ENCODE measurements around the gene SH3TC2. TPM values are rescaled to one million over a fixed set of nuclear protein-coding genes. Genes with fewer than 3 reads are reported as not detected.
"Not testable (repeated sequence)": the region's sequence is repeated elsewhere in the genome, so short reads cannot be mapped to it uniquely, and the experiment has no call there.

Gene SH3TC2
- total RNA-seq, 1 donor from 2014 or later: 0.25 TPM

GRCh38 chr5:149082271-149082670 is 19.4 kb upstream of the SH3TC2 start:
- TF ChIP-seq, protein P1, sequence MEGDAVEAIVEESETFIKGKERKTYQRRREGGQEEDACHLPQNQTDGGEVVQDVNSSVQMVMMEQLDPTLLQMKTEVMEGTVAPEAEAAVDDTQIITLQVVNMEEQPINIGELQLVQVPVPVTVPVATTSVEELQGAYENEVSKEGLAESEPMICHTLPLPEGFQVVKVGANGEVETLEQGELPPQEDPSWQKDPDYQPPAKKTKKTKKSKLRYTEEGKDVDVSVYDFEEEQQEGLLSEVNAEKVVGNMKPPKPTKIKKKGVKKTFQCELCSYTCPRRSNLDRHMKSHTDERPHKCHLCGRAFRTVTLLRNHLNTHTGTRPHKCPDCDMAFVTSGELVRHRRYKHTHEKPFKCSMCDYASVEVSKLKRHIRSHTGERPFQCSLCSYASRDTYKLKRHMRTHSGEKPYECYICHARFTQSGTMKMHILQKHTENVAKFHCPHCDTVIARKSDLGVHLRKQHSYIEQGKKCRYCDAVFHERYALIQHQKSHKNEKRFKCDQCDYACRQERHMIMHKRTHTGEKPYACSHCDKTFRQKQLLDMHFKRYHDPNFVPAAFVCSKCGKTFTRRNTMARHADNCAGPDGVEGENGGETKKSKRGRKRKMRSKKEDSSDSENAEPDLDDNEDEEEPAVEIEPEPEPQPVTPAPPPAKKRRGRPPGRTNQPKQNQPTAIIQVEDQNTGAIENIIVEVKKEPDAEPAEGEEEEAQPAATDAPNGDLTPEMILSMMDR (IDR thresholded peaks at IDR 0.05; ENCODE audit: partially characterized antibody, unreplicated experiment): no peak
- Mint-ChIP-seq H3K4me1 (ENCODE audit: low read depth, unreplicated experiment) (no peaks in the 10 kb centered on the region), H3K27me3 (ENCODE audit: unreplicated experiment) (peaks cover 1% of the 10 kb centered on the region), H3K4me3 (ENCODE audit: unreplicated experiment) (no peak overlapping the region), H3K27ac (ENCODE audit: unreplicated experiment) (no peak overlapping the region), H3K36me3 (ENCODE audit: unreplicated experiment) (peaks cover 8% of the 10 kb centered on the region), H3K9me3 (ENCODE audit: unreplicated experiment) (peaks cover 2% of the 10 kb centered on the region)
- no peak for DNase-seq

GRCh38 chr5:149080294-149080693 is 17.4 kb upstream of the SH3TC2 start:
- H3K9me3 Mint-ChIP-seq (ENCODE audit: unreplicated experiment): no peaks in the 10 kb centered on the region
- peaks cover 6% of the 10 kb centered on the region for H3K36me3 Mint-ChIP-seq (ENCODE audit: unreplicated experiment)
- no peak overlapping the region for H3K27ac Mint-ChIP-seq (ENCODE audit: unreplicated experiment)
- TF ChIP-seq, protein P1 (IDR thresholded peaks at IDR 0.05; ENCODE audit: partially characterized antibody, unreplicated experiment): no peak
- no peak overlapping the region for H3K4me3 Mint-ChIP-seq (ENCODE audit: unreplicated experiment)
- H3K27me3 Mint-ChIP-seq (ENCODE audit: unreplicated experiment): peaks cover 1% of the 10 kb centered on the region
- no peaks in the 10 kb centered on the region for H3K4me1 Mint-ChIP-seq (ENCODE audit: low read depth, unreplicated experiment)
- no peak for DNase-seq

GRCh38 chr5:149079883-149080282 is 17.0 kb upstream of the SH3TC2 start:
- no peaks in the 10 kb centered on the region for H3K9me3 Mint-ChIP-seq (ENCODE audit: unreplicated experiment)
- no peak overlapping the region for H3K4me3 Mint-ChIP-seq (ENCODE audit: unreplicated experiment)
- peaks cover 6% of the 10 kb centered on the region for H3K36me3 Mint-ChIP-seq (ENCODE audit: unreplicated experiment)
- H3K27ac Mint-ChIP-seq (ENCODE audit: unreplicated experiment): no peak overlapping the region
- no peaks in the 10 kb centered on the region for H3K4me1 Mint-ChIP-seq (ENCODE audit: low read depth, unreplicated experiment)
- peaks cover 1% of the 10 kb centered on the region for H3K27me3 Mint-ChIP-seq (ENCODE audit: unreplicated experiment)
- no peak for DNase-seq
- TF ChIP-seq, protein P1 (IDR thresholded peaks at IDR 0.05; ENCODE audit: partially characterized antibody, unreplicated experiment): no peak

DNA sequence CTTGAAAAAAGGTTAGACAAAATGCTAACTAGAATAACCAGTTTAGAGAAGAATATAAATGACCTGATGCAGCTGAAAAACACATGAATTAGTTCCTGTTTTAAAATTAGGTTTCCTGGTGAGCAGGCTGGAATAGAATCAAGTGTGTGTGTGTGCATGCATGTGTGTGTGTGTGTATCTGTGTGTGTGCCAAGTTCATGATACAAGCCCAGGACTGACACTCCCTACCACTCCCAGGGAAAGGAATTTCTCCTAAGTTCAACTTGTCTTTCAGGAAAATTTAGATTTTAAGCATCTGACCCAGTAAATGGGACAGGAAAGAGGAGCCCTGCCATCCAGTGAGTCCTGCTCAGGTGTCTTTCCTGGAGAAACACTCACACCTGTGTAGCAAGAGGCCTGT is 11.2 kb upstream of the SH3TC2 start:
- DNase-seq; H3K27me3 Mint-ChIP-seq (ENCODE audit: unreplicated experiment); H3K4me1 Mint-ChIP-seq (ENCODE audit: low read depth, unreplicated experiment); H3K4me3 Mint-ChIP-seq (ENCODE audit: unreplicated experiment); H3K9me3 Mint-ChIP-seq (ENCODE audit: unreplicated experiment); H3K27ac Mint-ChIP-seq (ENCODE audit: unreplicated experiment): not testable (repeated sequence)
- H3K36me3 Mint-ChIP-seq (ENCODE audit: unreplicated experiment): peaks cover 10% of the 10 kb centered on the region

GRCh38 chr5:149073213-149073612 is 10.4 kb upstream of the SH3TC2 start:
- no peaks in the 10 kb centered on the region for H3K27me3 Mint-ChIP-seq (ENCODE audit: unreplicated experiment)
- H3K4me3 Mint-ChIP-seq (ENCODE audit: unreplicated experiment): no peak overlapping the region

More at GRCh38 chr5:149073213-149073612, 10.4 kb upstream of the SH3TC2 start:
- no peak for DNase-seq
- Mint-ChIP-seq H3K36me3 (ENCODE audit: unreplicated experiment) (peaks cover 10% of the 10 kb centered on the region), H3K9me3 (ENCODE audit: unreplicated experiment) (peaks cover 2% of the 10 kb centered on the region), H3K4me1 (ENCODE audit: low read depth, unreplicated experiment) (peaks cover 2% of the 10 kb centered on the region), H3K27ac (ENCODE audit: unreplicated experiment) (no peak overlapping the region)
- TF ChIP-seq, protein P1 (IDR thresholded peaks at IDR 0.05; ENCODE audit: partially characterized antibody, unreplicated experiment): no peak

Measured in glutamatergic neuron (in vitro differentiated cells).